Ovary (tissue), 3 donors: Measurements from ENCODE around the gene PABPC1L2B.
"Not testable (repeated sequence)": the region's sequence is repeated elsewhere in the genome, so short reads cannot be mapped to it uniquely, and the experiment has no call there.

Experiments
- POLR2A ChIP-seq: fragments of 450-650 bp; IDR thresholded peaks from one replicate; pipeline ENCODE4 v1.6.1; 2017; ENCODE audit warnings: antibody characterized with exemption, mild to moderate bottlenecking, moderate library complexity
- TF ChIP-seq, protein P1 (sequence below), 3 donors: fragments of 450-650 bp in 2 of 3; fragments of 200-600 bp in 1 of 3; IDR thresholded peaks; one replicate each; pipeline versions ENCODE4 v1.5.1 to v1.8.0; 2016 to 2022; ENCODE audit warnings: antibody characterized with exemption in 3 of 3, mild to moderate bottlenecking in 1 of 3
- donor health status: DM: no; HTN: no; CAD: no.

DNA sequence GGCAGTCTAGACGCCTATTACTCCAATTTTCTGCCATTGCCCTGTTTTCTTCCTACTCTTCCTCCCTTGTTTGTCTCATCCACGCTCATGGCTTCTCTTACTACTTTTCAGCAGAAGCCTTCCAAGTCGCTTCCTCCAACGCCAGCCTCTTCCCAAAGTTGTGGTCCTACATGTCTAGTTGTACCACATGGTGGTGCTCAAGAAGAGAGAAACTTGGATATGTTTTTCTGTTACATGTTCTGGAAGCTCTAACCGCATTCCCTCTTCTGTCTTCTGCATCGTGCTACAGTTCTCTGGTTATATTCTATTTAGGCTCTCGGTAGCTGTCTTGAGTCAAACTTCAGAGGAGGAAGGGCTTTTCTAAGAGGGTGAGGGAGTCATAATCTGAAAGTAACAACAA, 27.9 kb upstream of the PABPC1L2B start:
- TF ChIP-seq, protein P1, sequence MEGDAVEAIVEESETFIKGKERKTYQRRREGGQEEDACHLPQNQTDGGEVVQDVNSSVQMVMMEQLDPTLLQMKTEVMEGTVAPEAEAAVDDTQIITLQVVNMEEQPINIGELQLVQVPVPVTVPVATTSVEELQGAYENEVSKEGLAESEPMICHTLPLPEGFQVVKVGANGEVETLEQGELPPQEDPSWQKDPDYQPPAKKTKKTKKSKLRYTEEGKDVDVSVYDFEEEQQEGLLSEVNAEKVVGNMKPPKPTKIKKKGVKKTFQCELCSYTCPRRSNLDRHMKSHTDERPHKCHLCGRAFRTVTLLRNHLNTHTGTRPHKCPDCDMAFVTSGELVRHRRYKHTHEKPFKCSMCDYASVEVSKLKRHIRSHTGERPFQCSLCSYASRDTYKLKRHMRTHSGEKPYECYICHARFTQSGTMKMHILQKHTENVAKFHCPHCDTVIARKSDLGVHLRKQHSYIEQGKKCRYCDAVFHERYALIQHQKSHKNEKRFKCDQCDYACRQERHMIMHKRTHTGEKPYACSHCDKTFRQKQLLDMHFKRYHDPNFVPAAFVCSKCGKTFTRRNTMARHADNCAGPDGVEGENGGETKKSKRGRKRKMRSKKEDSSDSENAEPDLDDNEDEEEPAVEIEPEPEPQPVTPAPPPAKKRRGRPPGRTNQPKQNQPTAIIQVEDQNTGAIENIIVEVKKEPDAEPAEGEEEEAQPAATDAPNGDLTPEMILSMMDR (IDR thresholded peaks at IDR 0.05) = not testable (repeated sequence)
- not testable (repeated sequence) for TF ChIP-seq POLR2A
